ENCODE results near the gene CEP170B.
"Not testable (repeated sequence)": the region's sequence is repeated elsewhere in the genome, so short reads cannot be mapped to it uniquely, and the experiment has no call there.

The CEP170B gene

GRCh38 chr14:104944436-104945205 is 79.6 kb downstream of the CEP170B start:
- not testable (repeated sequence) for DNase-seq (ENCODE audit: low read depth in 2 of 2)

GRCh38 chr14:104945266-104945665 is 80.2 kb downstream of the CEP170B start:
- not testable (repeated sequence) for DNase-seq (ENCODE audit: low read depth in 2 of 2)

Measured in stimulated activated CD8-positive, alpha-beta memory T cell treated with anti-CD3 and anti-CD28 coated beads, Interleukin-7, amount 100 ng/mL, for 1 hour (primary cell).